ENCODE data around the gene PANK4. TPM values are rescaled to one million over a fixed set of nuclear protein-coding genes. Genes with fewer than 3 reads are reported as not detected.
"Not testable (repeated sequence)": the region's sequence is repeated elsewhere in the genome, so short reads cannot be mapped to it uniquely, and the experiment has no call there.

The PANK4 gene
- polyA plus RNA-seq (2013, experiment 1 of 2; ENCODE audit: insufficient read length): 15.6 TPM
- 13.6 TPM for polyA plus RNA-seq (2013, experiment 2 of 2; ENCODE audit: insufficient read length)

DNA sequence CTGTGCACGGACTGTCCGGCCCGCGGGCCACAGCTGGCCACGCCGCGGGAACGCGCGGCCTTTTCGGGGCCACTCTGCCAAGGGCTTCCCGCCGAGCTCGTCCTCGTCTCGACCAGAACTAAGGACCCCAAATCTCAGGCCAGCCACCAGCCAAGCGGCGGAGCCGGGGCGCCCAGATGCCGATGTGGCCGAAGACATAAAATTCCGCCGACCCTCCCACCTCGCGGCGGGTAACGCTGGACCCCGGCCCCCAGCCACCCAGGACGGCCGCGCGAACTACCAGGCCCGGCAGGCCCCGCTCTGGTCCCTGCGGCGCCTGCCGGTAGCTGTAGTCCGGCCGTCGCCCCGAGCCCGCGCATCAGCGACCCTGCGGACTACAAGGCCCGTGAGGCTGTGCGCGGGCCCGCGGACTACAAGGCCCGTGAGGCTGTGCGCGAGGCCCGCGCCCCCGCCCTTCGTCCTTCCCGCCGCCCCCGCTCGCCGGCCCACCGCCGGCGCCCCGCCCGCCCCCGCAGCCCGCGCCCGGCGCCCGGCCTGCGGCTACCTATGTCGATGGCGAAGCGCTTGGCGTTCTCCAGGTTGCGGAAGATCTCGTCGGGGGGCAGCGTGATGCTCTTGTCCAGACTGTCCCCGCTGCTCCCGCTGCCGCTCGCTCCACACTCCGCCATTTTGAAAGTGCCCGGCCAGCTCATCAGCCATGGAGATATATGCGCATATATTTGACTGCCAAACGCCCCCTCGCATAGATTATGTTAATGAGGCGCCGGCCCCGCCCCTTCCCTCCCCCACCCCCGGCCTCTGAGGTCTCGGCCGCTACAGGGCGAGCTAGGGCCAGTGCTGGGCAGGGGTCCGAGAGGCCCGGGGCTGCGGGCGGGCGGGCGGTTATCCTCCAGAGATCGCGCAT is at the start of gene PANK4:
Gene PANK4 (minus strand): TSS at position 677 of the 904 bp plus-strand sequence. CDS start 9 bp downstream, at position 668.
- peak; percentile 94 for DNase-seq

DNA sequence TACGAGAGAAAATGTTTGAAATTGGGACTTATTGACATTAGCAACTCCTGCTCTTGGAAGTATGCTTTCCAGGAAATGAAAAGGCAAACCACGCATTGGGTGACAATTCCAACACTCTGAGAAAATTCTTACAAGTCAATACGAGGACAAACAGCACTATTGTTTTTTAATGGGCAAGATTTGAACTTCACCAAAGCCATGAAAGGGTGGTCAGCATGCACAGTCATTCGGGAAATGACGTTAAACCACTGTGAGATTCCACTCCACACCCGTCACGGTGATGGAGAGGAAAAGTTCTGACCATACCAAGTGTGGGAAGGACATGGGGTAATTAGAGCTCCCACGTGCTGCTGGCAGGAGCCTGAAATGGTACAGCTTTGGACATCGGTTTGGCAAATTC is 48.0 kb upstream of the PANK4 start:
- no peak for DNase-seq

DNA sequence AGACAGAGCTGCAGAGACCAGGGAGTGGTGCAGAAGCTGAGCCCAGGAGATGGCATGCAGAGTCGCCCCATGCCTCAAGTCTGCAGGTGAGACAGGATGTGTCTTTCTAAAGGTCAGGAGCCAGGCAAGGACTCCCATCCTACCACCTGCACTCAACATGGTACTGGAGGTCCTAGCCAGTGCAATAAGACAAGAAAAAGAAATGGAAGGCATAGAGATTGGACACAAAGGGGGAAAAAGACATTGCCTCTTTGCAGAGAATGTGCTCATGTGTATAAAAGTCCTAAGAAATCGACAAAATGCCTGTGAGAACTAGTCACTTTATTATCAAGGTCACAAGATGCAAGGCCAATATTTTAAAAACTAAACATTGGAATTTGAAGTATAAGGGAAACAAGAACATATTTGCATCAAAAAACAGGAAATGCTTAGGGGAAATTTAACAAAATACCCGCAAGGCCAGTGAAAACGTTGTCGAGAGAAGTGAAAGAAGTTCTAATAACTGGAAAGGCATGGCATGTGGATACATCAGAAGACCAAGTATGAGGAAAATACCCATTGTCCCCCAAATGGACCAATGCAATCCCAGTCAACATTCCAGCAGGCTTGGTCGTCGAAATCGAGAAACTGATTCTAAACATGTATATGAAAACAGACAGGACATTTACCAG is 47.0 kb upstream of the PANK4 start:
- DNase-seq: no peak

DNA sequence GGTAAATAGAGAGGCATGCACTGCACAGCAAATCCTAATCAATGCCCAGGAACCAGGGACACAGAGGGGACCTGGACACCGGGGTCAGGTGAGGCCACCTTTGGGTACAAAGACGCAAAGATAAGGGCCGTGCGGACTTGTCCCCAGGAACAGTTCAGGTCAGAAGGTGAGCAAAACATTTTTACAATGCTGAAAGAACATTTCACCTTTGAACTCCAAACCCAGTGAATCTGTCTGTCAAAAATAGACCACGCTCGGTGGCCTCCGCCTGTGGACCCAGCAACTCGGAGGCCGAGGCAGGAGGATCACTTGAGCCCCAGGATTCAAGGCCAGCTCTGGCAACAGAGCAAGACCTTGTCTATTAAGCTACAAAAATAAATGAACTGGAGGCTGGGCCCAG is 45.0 kb upstream of the PANK4 start:
- DNase-seq: no peak

DNA sequence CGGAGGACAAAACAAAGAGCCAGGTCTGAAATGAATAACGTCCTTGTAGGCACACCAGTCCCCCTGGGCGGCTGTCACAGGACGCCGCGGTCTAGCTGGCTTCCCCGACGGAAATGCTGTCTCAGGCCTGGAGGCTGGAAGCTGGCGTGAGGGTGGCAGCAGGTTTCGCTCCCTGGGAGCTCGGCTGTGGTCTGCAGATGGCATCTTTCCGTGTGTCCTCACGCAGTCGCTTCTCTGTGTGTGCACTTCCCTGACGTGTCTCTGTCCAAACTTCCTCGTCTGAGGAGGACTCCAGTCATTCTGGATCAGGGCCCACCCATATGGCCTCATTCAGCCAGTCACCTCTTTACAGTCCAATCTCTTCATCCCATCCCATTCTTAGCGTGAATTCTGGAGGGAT is 43.9 kb upstream of the PANK4 start:
- DNase-seq: no peak

DNA sequence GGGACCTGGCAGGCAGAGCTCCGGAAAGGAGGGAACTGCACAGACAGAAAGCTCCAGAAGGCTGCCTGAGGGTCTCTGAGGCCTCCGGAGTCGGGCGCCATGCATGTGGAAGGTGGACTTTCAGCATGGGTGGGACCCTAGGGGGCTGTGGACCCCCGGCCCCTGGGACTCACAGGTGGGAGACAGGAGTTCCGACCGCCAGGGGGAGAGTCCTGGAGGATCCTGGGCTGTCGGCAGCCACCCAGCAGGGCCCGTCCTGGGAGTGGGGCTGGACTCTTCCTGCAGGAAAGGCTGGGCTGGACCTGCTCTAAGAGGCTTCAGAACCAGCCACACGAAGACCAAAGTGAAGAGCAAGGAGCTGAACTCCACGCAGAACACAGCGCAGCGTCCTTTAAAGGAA is 43.3 kb upstream of the PANK4 start:
- DNase-seq: not testable (repeated sequence)

DNA sequence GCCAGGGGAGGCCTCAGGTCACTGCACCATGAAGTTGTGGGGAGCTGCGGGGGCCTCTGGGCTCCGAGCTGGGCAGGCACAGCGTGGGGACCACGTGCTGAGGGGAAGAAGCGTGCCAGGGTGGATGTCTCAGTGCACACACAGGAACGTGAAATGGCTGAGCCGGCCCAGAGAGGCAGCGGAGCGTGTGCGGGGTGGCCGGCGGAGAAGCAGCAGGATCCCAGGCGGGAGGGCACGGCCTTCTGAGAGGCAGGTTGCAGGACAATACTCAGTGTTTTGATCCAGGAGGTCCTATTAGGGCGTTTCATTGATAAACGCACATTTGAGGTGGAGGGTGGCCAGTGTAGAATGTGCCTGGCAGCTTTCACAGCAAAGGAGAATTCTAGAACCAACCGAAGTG is 42.7 kb upstream of the PANK4 start:
- no peak for DNase-seq

DNA sequence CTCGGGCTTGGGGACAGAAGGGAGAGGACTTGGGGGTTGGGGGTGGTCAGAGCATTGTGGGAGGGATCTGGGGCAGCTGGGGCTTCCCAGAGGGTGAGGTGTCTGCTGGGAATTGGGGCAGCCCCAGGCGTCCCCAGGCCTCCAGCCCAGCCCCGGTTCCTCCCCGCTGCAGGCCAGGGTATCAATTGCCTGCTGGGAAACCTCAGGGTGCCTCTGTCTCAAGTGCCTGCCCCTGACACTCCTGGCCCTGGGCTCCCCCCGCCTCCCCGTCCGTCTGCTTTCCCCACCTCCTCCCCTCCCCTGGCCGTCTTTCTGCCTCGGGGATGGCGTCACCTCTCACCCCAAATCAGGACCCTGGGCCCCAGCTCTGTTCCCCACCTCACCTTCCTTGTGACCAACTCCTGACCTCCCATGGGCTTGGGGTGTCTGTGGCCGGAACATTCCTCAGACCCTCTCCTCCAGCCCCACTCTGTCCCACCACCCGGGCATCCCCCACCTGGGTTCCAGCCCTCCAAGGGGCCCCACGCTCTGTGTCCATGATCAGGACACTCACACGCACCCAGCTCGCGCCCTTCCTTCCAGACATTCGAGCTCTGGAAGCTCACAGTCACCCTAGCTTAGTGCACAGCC is 41.9 kb upstream of the PANK4 start:
- not testable (repeated sequence) for DNase-seq

DNA sequence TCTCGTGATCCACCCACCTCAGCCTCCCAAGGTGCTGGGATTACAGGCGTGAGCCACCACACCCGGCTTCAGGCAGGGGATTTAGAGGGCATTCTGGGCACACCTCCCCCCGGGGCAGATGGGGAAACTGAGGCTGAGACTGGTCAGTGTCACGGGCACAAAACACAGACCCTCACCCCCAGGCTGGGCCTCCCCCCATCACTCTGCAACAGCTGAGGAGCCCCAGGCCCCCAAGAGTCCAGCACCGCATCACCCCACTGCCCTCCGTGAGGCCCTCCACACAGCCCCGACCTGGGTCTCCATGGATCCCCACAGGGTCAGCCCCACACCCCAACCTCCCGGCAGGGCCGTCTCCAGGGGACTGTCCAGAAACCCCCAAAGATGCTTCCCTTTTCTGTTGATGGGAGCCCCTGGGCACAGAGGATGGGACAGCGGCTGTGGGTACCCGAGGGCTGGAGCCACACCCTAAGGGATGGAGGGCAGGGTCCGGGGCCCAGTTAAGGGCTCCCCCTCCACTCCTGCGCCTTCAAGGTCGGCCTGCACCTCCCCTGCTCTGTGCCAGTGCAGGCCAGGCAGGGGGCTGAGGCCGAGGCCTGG is 40.8 kb upstream of the PANK4 start:
- no peak for DNase-seq

DNA sequence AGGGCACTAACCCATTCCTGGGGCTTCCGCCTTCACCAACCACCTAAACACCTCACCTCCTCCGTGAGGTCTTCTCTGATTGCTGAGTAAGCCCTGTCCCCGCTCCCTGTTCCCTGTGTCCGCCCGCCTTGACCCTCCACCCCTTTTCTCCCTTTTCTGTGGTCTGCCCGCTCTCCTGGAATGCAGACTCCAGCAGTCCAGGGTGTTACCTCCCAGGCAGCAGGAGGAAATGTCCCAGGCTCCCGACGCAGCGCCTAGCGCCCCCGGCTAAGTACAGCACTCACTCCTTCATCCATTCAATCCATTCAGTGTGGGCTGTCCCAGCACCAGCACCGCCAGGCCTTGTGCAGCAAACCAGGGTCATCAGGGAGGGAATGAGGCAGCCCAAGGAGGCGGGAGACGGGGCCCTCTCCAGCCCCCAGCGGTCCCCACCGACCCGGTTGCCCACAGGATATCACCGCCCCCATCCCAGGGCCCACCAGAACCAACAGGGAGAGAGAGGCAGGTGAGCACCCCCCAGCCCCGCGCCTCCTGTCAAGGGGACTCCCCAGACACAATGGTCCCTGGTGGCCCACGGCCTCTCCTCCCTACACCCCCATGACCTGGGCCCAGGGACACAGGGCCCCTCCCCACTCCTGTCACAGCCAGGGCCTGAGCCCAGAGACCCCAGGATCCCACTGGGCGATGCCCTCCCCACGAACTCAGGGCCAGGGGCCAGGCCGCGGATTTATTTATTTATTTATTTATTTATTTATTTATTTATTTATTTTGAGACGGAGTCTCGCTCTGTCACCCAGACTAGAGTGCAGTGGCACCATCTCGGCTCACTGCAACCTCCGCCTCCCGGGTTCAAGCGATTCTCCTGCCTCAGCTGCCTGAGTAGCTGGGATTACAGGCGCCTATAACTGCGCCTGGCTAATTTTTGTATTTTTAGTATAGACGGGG is 40.0 kb upstream of the PANK4 start:
- DNase-seq: no peak

DNA sequence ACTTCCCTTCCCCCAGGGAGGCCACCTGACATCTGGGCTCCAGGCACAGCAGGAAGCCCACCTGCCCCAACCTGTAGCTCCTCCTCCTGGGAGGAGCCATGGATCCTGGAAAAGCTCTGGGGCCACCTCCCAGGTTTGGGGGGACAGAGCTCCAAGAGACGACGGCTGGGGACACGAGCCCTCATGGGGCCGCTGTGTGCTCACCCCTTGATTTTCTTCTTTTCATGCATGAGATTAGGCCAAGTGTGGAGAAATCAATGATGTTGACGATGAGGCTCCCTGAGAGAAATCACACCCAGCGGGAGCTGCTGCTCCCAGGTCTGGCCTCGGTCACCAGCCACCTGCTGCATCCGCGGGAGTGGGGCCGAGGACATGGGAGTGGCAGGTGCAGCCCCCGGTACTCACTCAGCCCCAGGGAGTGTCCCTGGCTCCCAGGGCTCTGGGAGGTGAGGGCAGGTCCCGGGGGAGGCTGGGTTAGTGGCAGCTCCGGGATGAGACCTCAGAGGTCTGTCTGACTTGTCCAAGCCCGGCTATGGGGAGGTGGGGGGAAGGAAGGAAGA is 38.5 kb upstream of the PANK4 start:
- DNase-seq: no peak

DNA sequence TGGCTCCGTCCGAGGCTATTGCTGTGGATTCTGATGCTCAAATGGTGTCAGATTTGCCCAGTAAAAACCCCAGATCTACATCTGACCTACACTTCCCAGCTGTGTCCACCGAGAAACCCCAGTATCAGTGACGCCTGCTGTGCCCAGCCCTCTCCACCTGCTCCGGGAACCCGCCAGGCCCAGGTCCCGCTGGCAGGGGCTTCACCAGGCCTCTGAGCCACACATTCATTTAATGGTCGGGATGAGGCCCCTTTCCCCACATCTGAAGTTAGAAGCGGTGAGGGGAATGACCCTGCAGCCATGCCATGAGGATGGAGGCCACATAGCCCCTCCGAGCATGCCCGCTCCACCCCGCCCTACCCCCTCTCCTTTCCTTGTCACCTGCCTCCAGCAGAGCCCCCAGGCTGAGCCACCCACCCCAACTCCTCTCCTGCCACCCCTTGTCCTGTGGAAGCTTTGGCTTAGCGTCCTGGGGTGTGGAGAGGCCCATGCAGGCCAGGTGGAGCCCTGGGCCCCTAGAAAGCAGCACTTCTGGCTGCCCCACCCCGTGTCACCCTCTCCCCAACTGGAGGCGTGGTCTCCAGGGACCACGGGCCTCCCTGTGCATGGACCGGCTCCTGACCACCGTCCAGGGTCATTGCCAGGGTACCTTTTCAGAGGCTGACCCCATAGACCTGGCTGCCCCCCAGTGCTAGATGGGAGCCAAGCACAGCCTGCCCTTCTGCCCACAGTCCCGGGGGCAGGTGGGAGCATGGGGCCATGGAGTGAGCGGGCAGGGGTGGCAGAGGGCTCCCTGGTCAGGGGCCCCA is 37.8 kb upstream of the PANK4 start:
- DNase-seq: no peak

DNA sequence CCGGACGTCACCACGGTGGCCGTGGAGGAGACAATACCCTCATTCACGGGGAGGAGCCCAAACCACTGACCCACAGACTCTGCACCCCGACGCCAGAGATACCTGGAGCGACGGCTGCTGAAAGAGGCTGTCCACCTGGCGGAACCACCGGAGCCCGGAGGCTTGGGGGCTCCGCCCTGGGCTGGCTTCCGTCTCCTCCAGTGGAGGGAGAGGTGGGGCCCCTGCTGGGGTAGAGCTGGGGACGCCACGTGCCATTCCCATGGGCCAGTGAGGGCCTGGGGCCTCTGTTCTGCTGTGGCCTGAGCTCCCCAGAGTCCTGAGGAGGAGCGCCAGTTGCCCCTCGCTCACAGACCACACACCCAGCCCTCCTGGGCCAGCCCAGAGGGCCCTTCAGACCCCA is 36.8 kb upstream of the PANK4 start:
- no peak for DNase-seq

DNA sequence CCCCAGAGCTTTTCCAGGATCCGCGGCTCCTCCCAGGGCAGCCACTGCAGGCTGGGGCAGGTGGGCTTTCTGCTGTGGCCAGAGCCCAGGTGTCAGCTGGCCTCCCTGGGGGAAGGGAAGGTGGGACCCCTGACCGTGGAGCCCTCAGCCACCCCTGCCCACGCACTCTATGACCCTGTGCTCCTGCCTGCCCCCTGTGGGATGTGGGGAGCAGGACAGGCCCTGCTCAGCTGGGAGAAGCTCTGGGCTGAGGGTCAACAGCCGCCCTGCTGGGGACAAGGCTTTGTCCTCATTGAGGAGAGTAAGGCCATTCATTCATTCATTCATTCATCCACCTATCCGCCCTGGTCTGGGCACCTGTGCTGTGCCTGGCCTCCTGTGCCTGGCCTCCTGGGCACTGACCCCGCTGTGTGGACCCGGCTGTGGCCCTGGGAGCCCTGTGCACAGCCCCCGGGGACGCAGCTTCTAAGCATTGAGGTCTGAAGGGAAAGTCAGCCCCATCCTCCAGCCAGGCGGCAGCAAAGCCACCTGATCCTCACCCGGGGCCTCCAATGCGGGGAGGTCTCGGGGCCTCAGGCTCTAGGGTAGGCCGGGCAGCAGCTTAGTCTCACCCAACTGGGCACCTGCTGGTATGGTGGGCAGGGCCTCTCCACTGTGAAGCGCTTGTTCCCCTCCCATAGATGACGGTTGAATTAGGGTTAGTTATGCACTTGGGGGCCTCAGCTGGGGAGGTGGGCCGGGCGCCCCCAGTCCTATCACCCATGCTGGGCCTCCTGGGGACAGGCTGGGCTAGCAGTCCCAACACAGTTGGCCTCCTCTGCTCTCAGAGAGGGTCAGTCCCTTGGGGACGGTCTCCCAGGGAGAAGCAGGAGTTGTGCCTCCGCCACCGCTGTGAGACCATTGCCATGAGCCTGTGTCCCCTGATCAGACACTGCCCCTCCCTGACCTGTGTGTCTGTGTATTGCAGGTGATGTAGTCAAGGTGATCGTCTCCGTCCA is 35.8 kb upstream of the PANK4 start:
- DNase-seq: no peak

DNA sequence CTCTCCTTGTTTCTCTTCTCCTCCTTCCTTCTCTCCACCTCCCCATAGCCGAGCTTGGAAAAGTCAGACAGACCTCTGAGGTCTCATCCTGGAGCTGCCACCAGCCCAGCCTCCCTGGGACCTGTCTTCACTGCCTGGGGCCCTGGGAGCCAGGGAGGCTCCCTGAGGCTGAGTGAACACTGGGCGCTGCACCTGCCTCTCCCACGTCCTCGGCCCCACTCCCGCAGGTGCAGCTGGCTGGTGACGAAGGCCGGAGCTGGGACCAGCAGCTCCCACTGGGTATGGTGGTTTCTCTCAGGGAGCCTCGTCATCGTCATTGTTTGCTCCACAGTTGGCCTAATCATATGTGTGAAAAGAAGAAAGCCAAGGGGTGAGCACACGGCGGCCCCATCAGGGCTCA is 35.0 kb upstream of the PANK4 start:
- no peak for DNase-seq

DNA sequence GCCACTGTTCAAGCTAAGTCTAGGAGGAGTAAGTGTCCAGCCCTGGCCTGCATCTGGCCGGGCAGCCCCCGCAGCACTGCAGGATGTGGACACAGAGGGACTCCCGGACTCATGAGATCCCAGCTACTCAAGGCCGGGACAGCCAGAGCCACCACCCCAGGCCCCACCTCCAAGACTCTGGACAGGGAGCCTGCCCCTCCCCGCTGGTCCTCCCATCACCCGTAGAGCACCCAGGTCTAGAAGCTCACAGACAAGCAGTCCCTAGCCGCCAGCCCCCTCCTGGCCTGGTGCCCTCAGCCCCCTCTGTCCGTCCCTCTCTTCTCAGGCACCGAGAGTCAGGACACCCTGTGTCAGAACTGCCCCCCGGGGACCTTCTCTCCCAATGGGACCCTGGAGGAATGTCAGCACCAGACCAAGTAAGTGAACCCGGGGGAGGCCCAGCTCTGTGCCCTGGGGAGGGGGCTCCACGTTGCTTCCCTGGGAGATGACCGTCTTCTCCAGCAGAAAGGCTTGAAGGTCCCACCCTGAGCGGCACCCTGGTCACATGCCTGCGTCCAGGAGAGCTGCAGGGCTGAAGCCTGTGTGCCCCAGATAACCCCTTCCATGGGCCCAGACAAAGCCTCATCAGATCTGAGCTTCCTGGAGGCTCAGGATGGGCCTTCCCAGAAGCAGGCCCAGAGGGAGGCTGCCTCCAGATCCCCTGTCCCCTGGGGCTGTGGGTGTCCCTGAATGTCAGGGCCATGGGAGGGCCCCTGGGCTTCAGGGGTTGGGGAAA is 34.1 kb upstream of the PANK4 start:
- no peak for DNase-seq

DNA sequence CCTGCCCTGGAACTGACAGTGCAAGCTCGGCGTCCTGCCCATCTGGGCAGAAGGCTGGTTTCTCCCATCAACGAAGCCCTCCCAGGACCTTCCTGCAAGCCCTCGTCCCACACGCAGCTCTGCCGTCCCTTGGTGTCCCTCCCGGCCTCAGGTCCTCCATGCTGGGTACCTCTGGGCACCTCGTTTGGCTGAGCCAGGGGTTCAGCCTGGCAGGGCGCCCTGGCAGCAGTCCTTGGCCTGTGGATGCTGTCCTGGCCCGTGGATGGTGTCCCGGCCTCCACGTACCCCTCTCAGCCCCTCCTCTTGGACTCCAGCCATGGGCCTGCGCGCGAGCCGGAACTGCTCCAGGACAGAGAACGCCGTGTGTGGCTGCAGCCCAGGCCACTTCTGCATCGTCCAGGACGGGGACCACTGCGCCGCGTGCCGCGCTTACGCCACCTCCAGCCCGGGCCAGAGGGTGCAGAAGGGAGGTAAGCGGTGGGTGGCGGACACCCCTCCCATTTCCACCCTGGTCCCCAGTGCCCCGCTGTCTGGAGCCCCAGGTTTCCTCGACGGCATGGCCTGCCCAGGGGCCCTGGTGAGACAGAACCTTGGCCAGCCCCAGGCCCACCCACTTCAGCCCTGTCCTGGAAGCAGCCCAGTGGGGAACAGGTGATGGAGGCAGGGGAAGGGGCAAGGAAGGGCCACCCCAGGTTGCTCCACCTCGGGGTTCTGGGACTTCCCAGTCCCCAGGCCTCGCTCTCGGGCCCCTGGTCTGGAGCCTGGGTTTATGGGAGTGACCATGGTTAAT is 33.3 kb upstream of the PANK4 start:
- DNase-seq: no peak

DNA sequence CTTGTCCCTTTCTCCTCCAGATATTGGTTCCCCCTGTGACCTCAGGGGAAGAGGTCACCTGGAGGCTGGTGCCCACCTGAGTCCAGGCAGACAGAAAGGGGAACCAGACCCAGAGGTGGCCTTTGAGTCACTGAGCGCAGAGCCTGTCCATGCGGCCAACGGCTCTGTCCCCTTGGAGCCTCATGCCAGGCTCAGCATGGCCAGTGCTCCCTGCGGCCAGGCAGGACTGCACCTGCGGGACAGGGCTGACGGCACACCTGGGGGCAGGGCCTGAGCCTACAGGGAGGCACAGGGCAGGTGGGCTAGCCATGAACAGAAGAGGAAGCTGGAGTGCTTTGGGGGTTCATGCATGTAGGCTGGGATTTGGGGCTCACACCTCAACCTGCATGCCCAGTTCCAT is 32.5 kb upstream of the PANK4 start:
- no peak for DNase-seq
